Hematopoietic multipotent progenitor cell (in vitro differentiated cells): ENCODE measurements around the gene CASK. TPM values are rescaled to one million over a fixed set of nuclear protein-coding genes. Genes with fewer than 3 reads are reported as not detected.

Experiments used
- DNase-seq, 3 donors: peaks; one replicate each; pipeline ENCODE4 v3.0.0-alpha.2; 2011 to 2015; ENCODE audit warnings: low read depth in 2 of 3, low spot score in 2 of 3
- total RNA-seq: library from RNA; depleted of rRNA; stranded (reverse); fragments of >200 nt; gene quantifications from one replicate; pipeline ENCODE4 v1.2.3, GENCODE V29; 2012

CASK gene
- 4.3 TPM for total RNA-seq

- DNase-seq, result peak; percentile 68 to 90 (median 85)
These were observed at the start of gene CASK for GRCh38 chrX:41923211-41923977. Gene CASK, minus strand, starts transcription at chrX:41923554. Its CDS starts 566 bp downstream, at chrX:41922988.

GRCh38 chrX:41971346-41971745 lies 48.0 kb upstream of the CASK start:
- DNase-seq, result no peak

- no peak for DNase-seq
These were observed 47.1 kb upstream of the CASK start for GRCh38 chrX:41970419-41970818.

- DNase-seq, result no peak
These were observed 40.0 kb upstream of the CASK start for GRCh38 chrX:41963348-41963747.

GRCh38 chrX:41960142-41960541 lies 36.8 kb upstream of the CASK start:
- DNase-seq, result no peak

- DNase-seq, result no peak
These were observed 35.5 kb upstream of the CASK start for GRCh38 chrX:41958861-41959260.

- no peak for DNase-seq
These were observed 32.7 kb upstream of the CASK start for GRCh38 chrX:41956027-41956426.

- DNase-seq, result no peak
These were observed 28.7 kb upstream of the CASK start for GRCh38 chrX:41952102-41952501.

- no peak for DNase-seq
These were observed 23.7 kb upstream of the CASK start for GRCh38 chrX:41946989-41947612.

GRCh38 chrX:41946235-41946634 lies 22.9 kb upstream of the CASK start:
- DNase-seq, result no peak

GRCh38 chrX:41935832-41936231 lies 12.5 kb upstream of the CASK start:
- DNase-seq, result no peak

- DNase-seq, result no peak
These were observed 10.2 kb upstream of the CASK start for GRCh38 chrX:41933546-41933945.

- no peak for DNase-seq
These were observed 9.5 kb upstream of the CASK start for GRCh38 chrX:41932885-41933284.

GRCh38 chrX:41931591-41931990 lies 8.2 kb upstream of the CASK start:
- no peak for DNase-seq

- peak in 1 of 3 donors; percentile 8 for DNase-seq
These were observed 777 bp upstream of the CASK start for GRCh38 chrX:41923978-41924683.

GRCh38 chrX:41922431-41923151 lies 763 bp downstream of the CASK start:
- peak in 1 of 3 donors; percentile 9 for DNase-seq

GRCh38 chrX:41921492-41922430 lies 1.6 kb downstream of the CASK start:
- peak in 1 of 3 donors; percentile 6 for DNase-seq

GRCh38 chrX:41919870-41920269 lies 3.5 kb downstream of the CASK start:
- no peak for DNase-seq

GRCh38 chrX:41917517-41917916 lies 5.8 kb downstream of the CASK start:
- DNase-seq, result no peak

- no peak for DNase-seq
These were observed 9.9 kb downstream of the CASK start for GRCh38 chrX:41913476-41913875.
